HepG2 (cell line): Measurements from ENCODE around the gene ZBTB4. TPM values are rescaled to one million over a fixed set of nuclear protein-coding genes. Genes with fewer than 3 reads are reported as not detected.

Experiments
- AGO2 ChIP-seq: fragments of 200-400 bp; formaldehyde crosslinking; optimal IDR thresholded peaks from 2 replicates; pipeline ENCODE3; 2017; ENCODE audit warnings: mild to moderate bottlenecking, low read depth, low read length, moderate library complexity
- ATF2 ChIP-seq: sonication (generic); formaldehyde crosslinking; IDR thresholded peaks from 2 replicates; pipeline ENCODE4 v1.4.0; 2020; ENCODE audit warnings: missing genetic modification reagents
- FOXO1 ChIP-seq: sonication (generic); formaldehyde crosslinking; IDR thresholded peaks from 2 replicates; pipeline ENCODE4 v1.4.0; 2020; ENCODE audit warnings: missing genetic modification reagents
- NFE2 ChIP-seq: sonication (generic); formaldehyde crosslinking; IDR thresholded peaks from 2 replicates; pipeline ENCODE4 v1.4.0; 2020; ENCODE audit warnings: missing genetic modification reagents
- SOX13 ChIP-seq, 3 experiments: fragments of 450-650 bp in 1 of 3; sonication (generic) in 1 of 3; formaldehyde crosslinking in 1 of 3; IDR thresholded peaks in 2 of 3; conservative IDR thresholded peaks in 1 of 3; 2 replicates each; pipeline versions ENCODE4 v1.5.0 to v1.6.1; 2016 to 2020; ENCODE audit warnings: antibody characterized with exemption in 1 of 3, mild to moderate bottlenecking in 1 of 3, missing compliant biosample characterization in 1 of 3, missing genetic modification reagents in 1 of 3, moderate library complexity in 1 of 3
- TRAFD1 ChIP-seq: sonication (generic); formaldehyde crosslinking; IDR thresholded peaks from 2 replicates; pipeline ENCODE4 v1.5.1; 2020; ENCODE audit warnings: missing genetic modification reagents, mild to moderate bottlenecking, borderline replicate concordance
- ZBTB38 ChIP-seq: sonication (generic); formaldehyde crosslinking; IDR thresholded peaks from 2 replicates; pipeline ENCODE4 v1.5.1; 2020; ENCODE audit warnings: mild to moderate bottlenecking, missing genetic modification reagents
- ZNF558 ChIP-seq: sonication (generic); formaldehyde crosslinking; IDR thresholded peaks from 2 replicates; pipeline ENCODE4 v1.9.0; 2022; ENCODE audit warnings: mild to moderate bottlenecking, missing genetic modification reagents, borderline replicate concordance
- ZNF576 ChIP-seq: sonication (generic); formaldehyde crosslinking; IDR thresholded peaks from 2 replicates; pipeline ENCODE4 v1.4.0; 2020; ENCODE audit warnings: mild to moderate bottlenecking, missing genetic modification reagents
- ZNF687 ChIP-seq: sonication (generic); formaldehyde crosslinking; IDR thresholded peaks from 2 replicates; pipeline ENCODE4 v1.5.1; 2020; ENCODE audit warnings: mild to moderate bottlenecking, missing genetic modification reagents, moderate library complexity
- ZNF724P ChIP-seq: sonication (generic); formaldehyde crosslinking; IDR thresholded peaks from 2 replicates; pipeline ENCODE4 v1.8.0; 2022; ENCODE audit warnings: missing genetic modification reagents, borderline replicate concordance
- polyA plus RNA-seq, 8 experiments: library from polyadenylated mRNA; depleted of rRNA in 3 of 8; stranded (reverse) in 7 of 8; unstranded in 1 of 8; fragments of >200 nt; fragmentation: Illumina TruSeq in 4 of 8; extraction: Trizol in 4 of 8; gene quantifications; 2 replicates each; pipeline versions ENCODE4 v1.2.1 to v1.2.3, GENCODE V29; 2011 to 2016; ENCODE audit warnings: low read depth in 4 of 8, missing spikeins in 1 of 8, mixed read lengths in 1 of 8; ENCODE audit not compliant: insufficient read depth in 1 of 8
- total RNA-seq, 5 experiments: library from RNA; depleted of rRNA; stranded (reverse); fragments of >200 nt; fragmentation: Illumina TruSeq; extraction: Trizol; gene quantifications; 2 replicates each; pipeline ENCODE4 v1.2.3, GENCODE V29; 2016; ENCODE audit warnings: low read depth in 1 of 5

The ZBTB4 gene
- total and polyA plus RNA-seq, 2 of the 13 experiments (the other 11 are each of a cell fraction or from before 2014, with no cell fraction given), result 4.3 to 7.4 TPM

GRCh38 chr17:7437950-7438614 lies 41.3 kb downstream of the ZBTB4 start (continued):
- TF ChIP-seq TRAFD1 (CRISPR knock-in tag), result no peak
- TF ChIP-seq AGO2, result peak; percentile 41
- TF ChIP-seq FOXO1, result no peak
- no peak for TF ChIP-seq NFE2 (CRISPR knock-in tag)
- TF ChIP-seq ATF2 (CRISPR knock-in tag), result no peak
- no peak for TF ChIP-seq ZNF724P (CRISPR knock-in tag)
- peak; percentile 16; the same call in 1 of the 2 replicates for TF ChIP-seq ZBTB38 (CRISPR knock-in tag)
- no peak for TF ChIP-seq ZNF576
- TF ChIP-seq ZNF687 (CRISPR knock-in tag), result peak; percentile 8; the same call in 1 of the 2 replicates
- TF ChIP-seq ZNF558 (CRISPR knock-in tag), result no peak
- no peak for TF ChIP-seq SOX13 (IDR thresholded peaks at IDR 0.05)
- no peak for TF ChIP-seq SOX13 (CRISPR knock-in tag; conservative IDR thresholded peaks at IDR 0.05 in 1 of 2, IDR thresholded peaks at IDR 0.05 in 1 of 2)
